ENCODE results near the gene RYR2.

DNA sequence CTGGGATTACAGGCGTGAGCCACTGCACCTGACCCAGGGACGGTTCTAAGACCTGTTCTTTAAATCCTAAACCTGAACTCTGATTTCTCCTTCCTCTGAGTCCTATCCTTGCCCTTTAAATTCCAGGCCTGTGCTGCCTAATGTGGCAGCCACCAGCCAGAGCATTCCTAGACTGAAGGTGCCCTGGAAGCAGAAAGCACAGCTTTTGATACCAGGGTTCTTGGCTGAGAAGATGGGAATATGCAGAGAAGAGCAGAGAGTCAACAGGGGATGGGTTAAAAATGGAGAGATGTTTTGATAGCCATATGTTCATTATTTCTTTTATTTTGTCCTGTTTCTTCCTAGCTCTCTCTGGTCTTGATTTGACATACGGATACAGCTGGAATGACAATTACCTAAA, 49.7 kb downstream of the RYR2 start:
- TF ChIP-seq, protein P1, sequence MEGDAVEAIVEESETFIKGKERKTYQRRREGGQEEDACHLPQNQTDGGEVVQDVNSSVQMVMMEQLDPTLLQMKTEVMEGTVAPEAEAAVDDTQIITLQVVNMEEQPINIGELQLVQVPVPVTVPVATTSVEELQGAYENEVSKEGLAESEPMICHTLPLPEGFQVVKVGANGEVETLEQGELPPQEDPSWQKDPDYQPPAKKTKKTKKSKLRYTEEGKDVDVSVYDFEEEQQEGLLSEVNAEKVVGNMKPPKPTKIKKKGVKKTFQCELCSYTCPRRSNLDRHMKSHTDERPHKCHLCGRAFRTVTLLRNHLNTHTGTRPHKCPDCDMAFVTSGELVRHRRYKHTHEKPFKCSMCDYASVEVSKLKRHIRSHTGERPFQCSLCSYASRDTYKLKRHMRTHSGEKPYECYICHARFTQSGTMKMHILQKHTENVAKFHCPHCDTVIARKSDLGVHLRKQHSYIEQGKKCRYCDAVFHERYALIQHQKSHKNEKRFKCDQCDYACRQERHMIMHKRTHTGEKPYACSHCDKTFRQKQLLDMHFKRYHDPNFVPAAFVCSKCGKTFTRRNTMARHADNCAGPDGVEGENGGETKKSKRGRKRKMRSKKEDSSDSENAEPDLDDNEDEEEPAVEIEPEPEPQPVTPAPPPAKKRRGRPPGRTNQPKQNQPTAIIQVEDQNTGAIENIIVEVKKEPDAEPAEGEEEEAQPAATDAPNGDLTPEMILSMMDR (IDR thresholded peaks at IDR 0.05; ENCODE audit: low read length): no peak
- TF ChIP-seq EZH2 (IDR thresholded peaks at IDR 0.05; ENCODE audit: borderline replicate concordance, low read length): no peak
